DMS114 treated with DMSO at 0.1 percent for 48 hours (cell line): Measurements from ENCODE around the gene FAM204A.

Source experiments
- DNase-seq: peaks from one replicate; lab custom pipeline; 2025; ENCODE audit not compliant: unreplicated experiment; lab: John Stamatoyannopoulos, UW

Gene FAM204A

DNA sequence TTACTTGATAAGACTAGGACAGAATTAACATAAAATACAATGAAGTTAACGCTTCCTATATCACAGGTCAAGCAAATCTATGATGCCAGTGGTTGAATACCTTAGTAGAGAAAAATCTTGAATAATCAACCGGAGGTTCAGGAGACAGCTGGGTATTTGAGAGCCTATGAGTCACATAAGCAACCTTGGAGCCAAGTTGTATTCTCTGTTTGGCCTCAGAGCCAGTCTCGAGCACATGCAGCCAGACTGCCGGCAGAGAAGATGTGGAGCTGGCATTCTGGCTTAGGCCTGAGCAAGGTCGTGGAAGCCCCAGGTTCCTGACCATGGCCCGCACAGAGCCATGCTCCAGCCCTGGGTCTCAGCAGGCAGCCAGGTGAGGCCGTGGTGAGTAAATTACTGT, 90.3 kb downstream of the FAM204A start:
- DNase-seq: no peak

DNA sequence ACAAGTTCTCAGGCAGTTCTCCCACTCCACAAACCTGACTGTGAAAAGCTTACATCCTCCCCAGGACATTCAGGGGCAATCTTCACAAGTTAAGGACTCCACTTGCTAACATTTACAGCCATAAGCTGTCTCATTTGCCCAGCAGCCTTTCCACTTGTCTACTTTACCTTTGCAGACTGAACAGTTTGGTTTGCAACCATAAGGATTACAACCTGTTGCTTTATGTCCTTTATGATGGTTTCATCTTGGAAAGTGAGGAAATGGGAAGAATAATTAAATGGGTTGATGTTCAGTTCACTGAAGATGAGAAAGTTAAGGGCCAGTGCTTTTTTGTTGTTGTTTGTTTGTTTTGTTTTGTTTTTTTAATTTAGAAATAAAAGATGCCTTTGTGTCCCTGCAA, 92.4 kb downstream of the FAM204A start:
- no peak for DNase-seq
